ENCODE measurements around the gene CFAP54.
A peak's percentile ranks its signal among the peaks of the same experiment; 100 is the strongest.
"Not testable (repeated sequence)": the region's sequence is repeated elsewhere in the genome, so short reads cannot be mapped to it uniquely, and the experiment has no call there.

Gene CFAP54

GRCh38 chr12:96489392-96490056, at the start of gene CFAP54:
CFAP54 (plus strand) TSS chr12:96489577; CDS start chr12:96489610, 33 bp downstream.
- peak; percentile 75 to 91 (median 88) for DNase-seq

DNA sequence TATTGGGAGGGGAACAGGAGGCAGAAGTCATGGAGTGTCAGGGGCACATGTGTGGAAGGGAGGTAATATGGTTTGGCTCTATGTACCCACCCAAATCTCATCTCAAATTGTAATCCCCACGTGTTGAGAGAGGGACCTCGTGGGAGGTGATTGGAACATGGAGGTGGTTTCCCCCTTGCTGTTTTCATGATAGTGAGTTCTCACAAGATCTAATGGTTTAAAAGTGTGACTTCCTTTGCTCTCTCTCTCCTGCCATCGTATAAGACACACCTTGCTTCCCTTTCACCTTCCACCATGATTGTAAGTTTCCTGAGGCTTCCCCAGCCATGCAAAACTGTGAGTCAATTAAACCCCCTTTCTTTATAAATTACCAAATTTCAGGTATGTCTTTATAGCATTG, 47.6 kb upstream of the CFAP54 start:
- DNase-seq: no peak

DNA sequence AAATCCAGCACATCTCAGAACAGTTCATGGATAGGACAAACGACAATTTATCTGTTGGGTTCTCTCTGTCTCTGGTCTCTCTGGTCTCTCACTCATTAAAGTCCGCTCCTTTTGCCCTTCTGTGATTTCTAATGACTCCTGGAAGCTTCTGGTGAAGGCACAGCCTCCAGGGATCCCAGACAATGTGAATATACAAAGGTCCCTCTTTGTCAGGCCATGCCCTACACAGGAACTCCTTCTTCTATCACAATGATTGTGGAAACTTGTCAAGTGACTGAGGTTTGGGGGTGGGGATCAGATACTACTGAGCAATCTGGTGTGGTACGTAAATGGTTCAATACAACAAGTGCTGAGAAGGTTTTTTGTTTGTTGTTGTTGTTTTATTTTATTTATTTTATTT, 46.5 kb upstream of the CFAP54 start:
- DNase-seq: no peak

- no peak for DNase-seq
Observed at GRCh38 chr12:96444399-96444798, 45.0 kb upstream of the CFAP54 start.

DNA sequence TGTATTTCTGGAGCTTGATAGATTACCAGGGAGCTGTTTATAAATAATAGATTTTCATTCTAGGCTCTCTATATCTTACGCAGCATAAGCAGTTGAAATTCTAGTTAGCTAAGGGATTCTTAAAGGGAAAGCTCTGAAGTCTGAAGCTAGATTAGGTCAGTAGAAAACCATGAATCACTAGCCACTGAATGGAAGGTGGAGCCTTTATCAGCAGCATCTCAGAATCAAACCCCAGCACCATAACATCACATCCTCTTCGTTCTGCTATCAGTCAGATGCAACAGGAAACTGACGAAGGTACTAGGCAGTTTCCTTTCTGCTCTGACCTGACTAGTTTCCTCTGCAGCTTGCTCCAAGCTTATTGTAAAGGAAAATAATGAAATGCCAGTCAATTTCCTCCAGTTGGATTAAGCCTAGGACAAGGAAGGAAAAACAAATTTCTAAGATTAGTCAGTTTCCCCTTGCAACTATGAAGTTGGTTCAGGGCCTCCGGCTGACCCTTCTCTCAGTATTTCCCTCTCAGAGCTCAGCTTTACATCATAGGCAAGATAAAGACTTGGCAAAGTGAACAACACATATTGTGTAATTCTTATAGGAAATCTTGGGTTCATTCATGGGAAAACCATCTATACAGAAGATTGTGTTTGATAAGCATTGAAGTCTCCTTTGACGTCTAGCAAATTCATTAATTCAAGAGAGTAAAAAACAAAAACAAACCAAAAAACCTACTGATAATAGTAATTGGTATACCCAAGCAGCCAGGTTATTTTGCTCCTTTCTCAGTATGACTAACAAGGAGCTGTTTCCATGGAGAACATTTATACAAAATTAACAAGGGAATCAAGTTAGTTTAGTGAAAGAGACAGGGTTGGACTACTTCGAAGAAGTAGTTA, 43.4 kb upstream of the CFAP54 start:
- DNase-seq: peak in 2 of 4 experiments; percentile 8 to 11

GRCh38 chr12:96447256-96447655, 42.1 kb upstream of the CFAP54 start:
- no peak for DNase-seq

GRCh38 chr12:96448300-96448699, 41.1 kb upstream of the CFAP54 start:
- DNase-seq: no peak

DNA sequence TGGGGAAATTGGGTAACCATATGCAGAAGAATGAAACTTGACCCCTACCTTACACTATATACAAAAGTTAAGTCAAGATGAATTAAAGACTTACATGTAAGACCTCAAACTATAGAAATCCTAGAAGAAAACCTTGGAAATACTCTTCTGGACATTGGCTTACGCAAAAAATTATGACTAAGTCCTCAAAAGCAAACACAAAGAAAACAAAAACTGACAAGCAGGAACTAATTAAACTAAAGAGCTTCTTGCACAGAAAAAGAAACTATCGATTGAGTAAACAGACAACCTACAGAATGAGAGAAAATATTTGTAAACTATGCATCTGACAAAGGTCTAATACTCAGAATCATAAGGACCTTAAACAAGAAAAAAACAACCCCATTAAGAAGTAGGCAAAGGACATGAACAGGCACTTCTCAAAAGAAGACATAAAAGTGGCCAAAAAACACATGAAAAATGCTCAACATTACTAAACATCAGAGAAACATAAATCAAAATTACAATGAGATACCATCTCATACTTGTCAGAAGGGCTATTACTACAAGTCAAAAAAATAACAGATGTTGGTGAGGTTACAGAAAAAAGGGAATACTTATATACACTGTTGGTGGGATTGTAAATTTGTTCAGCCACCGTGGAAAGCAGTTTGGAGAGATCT, 37.0 kb upstream of the CFAP54 start:
- no peak for DNase-seq

DNA sequence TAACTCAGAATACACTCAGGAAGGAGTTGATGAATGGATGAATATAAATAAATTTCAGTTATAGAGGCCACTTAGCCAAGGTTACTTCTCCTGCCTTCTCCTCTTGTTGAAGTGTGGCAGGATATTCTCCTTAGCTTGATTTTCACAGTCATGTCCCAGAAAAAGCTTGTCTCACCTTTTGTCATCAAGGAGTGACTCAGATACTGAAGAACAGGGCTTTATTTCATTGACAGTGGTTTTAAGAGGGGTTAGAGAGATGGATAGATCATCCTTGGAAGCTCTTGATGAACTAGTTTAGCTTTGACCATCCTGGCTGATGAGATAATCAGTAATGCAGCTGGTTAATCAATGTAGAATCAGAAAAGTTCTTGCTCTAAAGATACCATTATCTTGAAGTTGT, 35.0 kb upstream of the CFAP54 start:
- no peak for DNase-seq

- no peak for DNase-seq
Observed at GRCh38 chr12:96456265-96456974, 33.0 kb upstream of the CFAP54 start.

- no peak for DNase-seq
Observed at GRCh38 chr12:96457191-96457930, 32.0 kb upstream of the CFAP54 start.

GRCh38 chr12:96459281-96459680, 30.1 kb upstream of the CFAP54 start:
- DNase-seq: not testable (repeated sequence)

GRCh38 chr12:96462571-96463280, 26.7 kb upstream of the CFAP54 start:
- no peak for DNase-seq

DNA sequence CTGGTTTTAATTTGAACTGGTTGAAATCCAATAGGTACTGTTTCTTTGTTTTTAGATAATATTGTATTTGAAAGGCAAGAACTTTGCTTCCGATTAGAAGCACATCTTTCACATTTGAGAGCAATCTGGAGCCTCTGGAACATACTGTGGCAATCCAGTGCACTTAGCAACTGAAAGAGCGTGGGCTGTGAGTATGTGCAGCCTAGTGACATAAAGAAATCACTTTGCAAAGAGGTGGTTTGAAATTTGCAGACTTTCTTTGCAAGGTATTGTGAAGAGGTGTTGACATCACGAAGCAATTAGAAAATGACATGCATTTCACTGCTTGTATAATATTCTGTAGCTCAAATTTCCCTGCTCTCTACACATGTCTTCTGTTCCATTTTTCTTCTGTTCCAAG, 23.5 kb upstream of the CFAP54 start:
- no peak for DNase-seq

GRCh38 chr12:96466939-96467751, 22.2 kb upstream of the CFAP54 start:
- no peak for DNase-seq

DNA sequence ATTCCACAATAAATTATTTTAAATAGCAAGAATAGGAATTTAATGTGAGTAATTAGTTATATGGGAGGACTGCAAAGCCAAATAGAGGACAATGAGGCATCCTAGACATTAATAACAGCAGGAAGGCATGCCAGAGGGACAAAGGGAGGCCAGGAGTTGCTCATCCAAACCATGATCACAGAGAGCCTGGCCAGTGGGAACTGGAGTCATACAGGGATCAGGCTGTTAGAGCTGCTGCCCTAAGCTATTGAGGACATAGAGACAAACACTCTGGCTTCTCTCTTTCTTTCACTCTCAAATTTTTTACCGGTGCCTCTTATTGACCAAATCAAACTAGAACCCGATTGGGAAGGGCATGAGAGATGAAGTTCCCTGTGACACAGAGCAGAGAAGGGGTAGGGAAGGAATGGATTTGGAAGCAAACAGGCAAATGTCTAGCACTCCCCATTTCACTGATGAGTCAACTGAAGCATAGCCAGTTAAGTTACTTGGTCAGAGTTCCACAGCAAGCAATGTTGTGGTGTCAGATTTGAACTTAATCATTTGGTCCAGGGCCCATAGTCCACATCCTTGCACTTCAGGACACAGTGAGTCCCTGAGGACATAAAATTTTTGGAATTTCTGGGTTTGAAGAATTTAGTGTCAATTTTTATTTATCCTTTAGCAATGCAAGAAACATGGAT, 17.9 kb upstream of the CFAP54 start:
- DNase-seq: no peak

GRCh38 chr12:96472384-96472783, 17.0 kb upstream of the CFAP54 start:
- no peak for DNase-seq

- DNase-seq: no peak
Observed at GRCh38 chr12:96473394-96474093, 15.8 kb upstream of the CFAP54 start.

DNA sequence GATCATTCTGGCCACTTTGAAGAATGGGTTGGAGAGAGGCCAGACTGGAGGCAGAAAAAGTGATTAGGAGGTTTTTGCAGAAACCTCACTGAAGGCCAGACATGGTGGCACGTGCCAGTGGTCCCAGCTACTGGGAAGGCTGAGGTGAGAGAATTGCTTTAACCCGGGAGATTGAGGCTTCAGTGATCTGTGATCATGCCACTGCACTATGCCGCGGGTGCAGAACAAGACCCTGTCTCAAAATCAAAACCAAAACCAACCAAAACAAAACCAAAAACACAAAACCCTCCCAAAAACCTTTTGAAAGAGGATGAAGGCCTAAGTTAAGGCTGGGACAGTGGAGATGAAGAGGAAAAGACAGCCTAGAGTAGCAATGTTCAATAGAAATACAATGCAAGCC, 15.2 kb upstream of the CFAP54 start:
- DNase-seq: no peak
